Fibroblast of lung (primary cell): ENCODE data around the gene GABRP. TPM values are rescaled to one million over a fixed set of nuclear protein-coding genes. Genes with fewer than 3 reads are reported as not detected.

Experiments used
- DNase-seq, 2 donors: peaks; one replicate each; pipeline versions ENCODE4 v3.0.0 to v3.0.0-alpha.2; 2010; ENCODE audit warnings: low read depth in 2 of 2
- H2AFZ ChIP-seq: 2 replicates; pipeline ENCODE4 v1.5.1; 2012; ENCODE audit warnings: low read length, control low read depth, inconsistent platforms
- H3K27ac ChIP-seq: 2 replicates; pipeline ENCODE4 v1.5.1; 2011; ENCODE audit warnings: low read length, control low read depth; ENCODE audit not compliant: insufficient read depth
- H3K27me3 ChIP-seq: 2 replicates; pipeline ENCODE4 v1.5.1; 2011; ENCODE audit warnings: mild to moderate bottlenecking, low read length; ENCODE audit not compliant: control insufficient read depth, insufficient read depth
- H3K36me3 ChIP-seq: 2 replicates; pipeline ENCODE4 v1.5.1; 2011; ENCODE audit warnings: low read length; ENCODE audit not compliant: control insufficient read depth, insufficient read depth
- H3K4me1 ChIP-seq: 2 replicates; pipeline ENCODE4 v1.5.1; 2011; ENCODE audit warnings: low read length; ENCODE audit not compliant: control insufficient read depth, insufficient read depth; ENCODE audit errors: extremely low read depth
- H3K4me2 ChIP-seq: 2 replicates; pipeline ENCODE4 v1.5.1; 2011; ENCODE audit warnings: low read length, control low read depth; ENCODE audit not compliant: insufficient read depth; ENCODE audit errors: extremely low read depth
- H3K4me3 ChIP-seq, 4 experiments: fragments of 200-600 bp in 1 of 4; sonication (generic) in 1 of 4; replicated peaks in 1 of 4; 2 replicates each; pipeline ENCODE4 v1.5.1; 2011 to 2016; ENCODE audit warnings: low read length in 4 of 4, low read depth in 3 of 4, mild to moderate bottlenecking in 3 of 4, control low read depth in 2 of 4, inconsistent platforms in 1 of 4, mixed read lengths in 1 of 4; ENCODE audit not compliant: insufficient read depth in 1 of 4; ENCODE audit errors: control extremely low read depth in 1 of 4
- H3K79me2 ChIP-seq: 2 replicates; pipeline ENCODE4 v1.5.1; 2012; ENCODE audit warnings: mild to moderate bottlenecking, low read length, inconsistent platforms; ENCODE audit not compliant: control insufficient read depth, insufficient read depth
- H3K9ac ChIP-seq: 2 replicates; pipeline ENCODE4 v1.5.1; 2011; ENCODE audit warnings: mild to moderate bottlenecking, low read length, control low read depth; ENCODE audit not compliant: insufficient read depth
- H3K9me3 ChIP-seq: 2 replicates; pipeline ENCODE4 v1.5.1; 2012; ENCODE audit warnings: low read depth, low read length; ENCODE audit not compliant: control insufficient read depth, insufficient read depth
- H4K20me1 ChIP-seq: 2 replicates; pipeline ENCODE4 v1.5.1; 2011; ENCODE audit warnings: low read length; ENCODE audit not compliant: control insufficient read depth, insufficient read depth; ENCODE audit errors: extremely low read depth
- EZH2 ChIP-seq: IDR thresholded peaks from 2 replicates; pipeline ENCODE4 v1.5.1; 2012; ENCODE audit warnings: low read length, control low read depth, mild to moderate bottlenecking; ENCODE audit errors: missing control alignments
- polyA plus RNA-seq, 2 donors: library from polyadenylated mRNA; depleted of rRNA in 1 of 2; stranded (reverse) in 1 of 2; unstranded in 1 of 2; fragments of >200 nt; gene quantifications; 2 replicates each; pipeline ENCODE4 v1.2.1, GENCODE V29; 2011 to 2012; ENCODE audit warnings: missing spikeins in 1 of 2
- total RNA-seq: library from RNA; depleted of rRNA; stranded (reverse); fragments of >200 nt; gene quantifications from 2 replicates; pipeline ENCODE4 v1.2.1, GENCODE V29; 2014
- TF ChIP-seq, protein P1 (sequence below), 2 donors: IDR thresholded peaks in 1 of 2; conservative IDR thresholded peaks in 1 of 2; 1 replicate in 1 of 2; 2 replicates in 1 of 2; pipeline ENCODE4 v1.5.1; 2011 to 2012; ENCODE audit warnings: low read length in 2 of 2, control low read depth in 1 of 2, inconsistent platforms in 1 of 2, low read depth in 1 of 2, mild to moderate bottlenecking in 1 of 2

GABRP gene
- total and polyA plus RNA-seq, 2 donors (not counting 1 experiment from before 2014, with no cell fraction given): not detected

DNA sequence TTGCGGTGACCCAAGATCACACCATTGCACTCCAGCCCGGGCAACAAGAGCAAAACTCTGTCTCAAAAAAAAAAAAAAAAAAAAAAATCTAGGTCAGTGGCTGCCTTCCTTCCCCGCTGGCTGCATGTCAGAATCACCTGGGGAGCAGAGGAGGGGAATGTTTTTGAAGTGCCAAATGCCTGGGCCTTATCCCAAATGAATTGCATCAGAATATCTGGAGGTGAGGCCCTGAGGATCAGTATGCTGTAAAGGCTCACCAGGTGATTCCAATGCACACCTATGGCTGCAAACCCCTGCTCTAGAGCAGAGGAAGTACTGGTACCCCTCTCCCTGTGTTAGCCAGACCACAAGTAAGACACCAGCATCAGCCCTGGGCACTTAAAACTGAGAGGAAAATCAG lies 44.7 kb upstream of the GABRP start:
- no peaks in the 10 kb centered on the region for H3K27me3 ChIP-seq
- H3K9ac ChIP-seq: no peak overlapping the region

DNA sequence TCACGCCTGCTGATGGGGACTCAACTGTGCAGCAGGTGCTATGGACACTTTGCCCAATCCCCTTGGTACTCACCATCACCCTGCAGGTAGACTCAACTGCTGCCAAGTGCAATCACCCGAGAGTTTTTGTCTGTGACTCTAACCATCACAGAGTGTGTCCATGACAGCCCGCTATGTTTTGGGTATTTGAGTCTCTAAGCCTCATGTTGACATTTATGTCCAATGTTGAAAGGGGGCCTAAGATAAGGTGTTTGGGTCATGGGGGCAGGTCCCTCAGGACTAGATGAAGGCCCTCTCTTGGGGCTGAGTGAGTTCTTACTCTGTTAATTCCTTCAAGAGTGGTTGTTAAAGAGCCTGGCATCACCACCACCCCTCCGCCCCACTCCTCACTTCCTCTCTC lies 44.1 kb upstream of the GABRP start:
- Histone ChIP-seq H3K9ac (no peak overlapping the region), H3K4me1 (no peaks in the 10 kb centered on the region), H2AFZ (no peak overlapping the region), H3K9me3 (no peaks in the 10 kb centered on the region), H3K79me2 (no peaks in the 10 kb centered on the region), H3K36me3 (no peaks in the 10 kb centered on the region), H4K20me1 (no peaks in the 10 kb centered on the region), H3K4me2 (no peak overlapping the region), H3K27me3 (no peaks in the 10 kb centered on the region), H3K27ac (no peak overlapping the region), H3K4me3 (no peak overlapping the region)
- TF ChIP-seq, protein P1, sequence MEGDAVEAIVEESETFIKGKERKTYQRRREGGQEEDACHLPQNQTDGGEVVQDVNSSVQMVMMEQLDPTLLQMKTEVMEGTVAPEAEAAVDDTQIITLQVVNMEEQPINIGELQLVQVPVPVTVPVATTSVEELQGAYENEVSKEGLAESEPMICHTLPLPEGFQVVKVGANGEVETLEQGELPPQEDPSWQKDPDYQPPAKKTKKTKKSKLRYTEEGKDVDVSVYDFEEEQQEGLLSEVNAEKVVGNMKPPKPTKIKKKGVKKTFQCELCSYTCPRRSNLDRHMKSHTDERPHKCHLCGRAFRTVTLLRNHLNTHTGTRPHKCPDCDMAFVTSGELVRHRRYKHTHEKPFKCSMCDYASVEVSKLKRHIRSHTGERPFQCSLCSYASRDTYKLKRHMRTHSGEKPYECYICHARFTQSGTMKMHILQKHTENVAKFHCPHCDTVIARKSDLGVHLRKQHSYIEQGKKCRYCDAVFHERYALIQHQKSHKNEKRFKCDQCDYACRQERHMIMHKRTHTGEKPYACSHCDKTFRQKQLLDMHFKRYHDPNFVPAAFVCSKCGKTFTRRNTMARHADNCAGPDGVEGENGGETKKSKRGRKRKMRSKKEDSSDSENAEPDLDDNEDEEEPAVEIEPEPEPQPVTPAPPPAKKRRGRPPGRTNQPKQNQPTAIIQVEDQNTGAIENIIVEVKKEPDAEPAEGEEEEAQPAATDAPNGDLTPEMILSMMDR (conservative IDR thresholded peaks at IDR 0.05 in 1 of 2, IDR thresholded peaks at IDR 0.05 in 1 of 2; ENCODE audit: low read depth in 1 of 2, low read length in 2 of 2): no peak
- no peak for TF ChIP-seq EZH2
- no peak for DNase-seq

More for the DNA sequence above, 44.7 kb upstream of the GABRP start:
- no peak overlapping the region for H3K27ac ChIP-seq
- H3K9me3 ChIP-seq: no peaks in the 10 kb centered on the region
- H3K36me3 ChIP-seq: no peaks in the 10 kb centered on the region
- no peak overlapping the region for H3K4me2 ChIP-seq
- no peak for DNase-seq
- no peaks in the 10 kb centered on the region for H3K4me1 ChIP-seq
- H4K20me1 ChIP-seq: no peaks in the 10 kb centered on the region
- no peaks in the 10 kb centered on the region for H3K79me2 ChIP-seq
- TF ChIP-seq, protein P1 (conservative IDR thresholded peaks at IDR 0.05 in 1 of 2, IDR thresholded peaks at IDR 0.05 in 1 of 2; ENCODE audit: low read depth in 1 of 2, low read length in 2 of 2): no peak
- TF ChIP-seq EZH2: no peak
- no peak overlapping the region for H3K4me3 ChIP-seq
- no peak overlapping the region for H2AFZ ChIP-seq

DNA sequence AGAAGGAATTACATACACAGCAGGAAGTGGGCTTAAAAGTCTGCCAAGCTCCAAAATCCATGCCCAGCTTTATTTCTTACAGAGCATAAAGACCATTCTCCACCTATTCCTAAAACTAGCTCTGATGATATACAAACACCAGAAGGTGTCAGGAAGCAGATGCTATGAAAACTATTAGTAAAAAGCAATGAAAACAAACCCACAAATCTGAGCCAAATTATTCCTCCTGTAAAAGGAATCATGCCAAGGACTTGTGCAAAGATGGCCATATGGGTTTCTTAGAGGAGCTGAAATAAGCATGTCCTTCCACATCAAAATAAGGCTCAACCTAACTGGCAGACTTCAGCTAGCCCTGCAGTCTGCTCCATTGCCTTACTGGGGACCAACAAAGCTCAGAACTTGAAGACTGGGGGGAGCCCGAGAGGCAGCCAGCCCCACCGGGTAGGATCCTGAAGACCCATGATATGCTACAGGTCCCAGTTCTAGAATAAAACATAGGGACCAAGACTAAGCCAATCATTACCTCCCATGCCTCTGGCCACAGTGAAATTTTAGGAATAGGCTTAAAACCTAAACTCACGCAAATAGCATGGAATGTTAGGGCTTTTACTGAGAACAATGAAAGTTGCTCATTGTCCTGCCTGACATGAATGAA lies 42.8 kb upstream of the GABRP start:
- Histone ChIP-seq H3K4me2 (no peak overlapping the region), H3K9me3 (no peaks in the 10 kb centered on the region), H3K79me2 (no peaks in the 10 kb centered on the region), H2AFZ (no peak overlapping the region), H3K4me1 (no peaks in the 10 kb centered on the region), H3K27ac (no peak overlapping the region), H4K20me1 (no peaks in the 10 kb centered on the region), H3K9ac (no peak overlapping the region), H3K27me3 (no peaks in the 10 kb centered on the region), H3K36me3 (no peaks in the 10 kb centered on the region), H3K4me3 (no peak overlapping the region)
- no peak for DNase-seq
- no peak for TF ChIP-seq EZH2
- TF ChIP-seq, protein P1 (conservative IDR thresholded peaks at IDR 0.05 in 1 of 2, IDR thresholded peaks at IDR 0.05 in 1 of 2; ENCODE audit: low read depth in 1 of 2, low read length in 2 of 2): no peak
